WI38 (cell line): ENCODE results near the gene TMEM80.

Experiments used
- H3K4me3 ChIP-seq: 2 replicates; pipeline ENCODE4 v1.5.1; 2011; ENCODE audit warnings: low read depth, mild to moderate bottlenecking, control low read depth, low read length
- CTCF ChIP-seq: IDR thresholded peaks from 2 replicates; pipeline ENCODE4 v1.5.1; 2012; ENCODE audit warnings: low read depth, mild to moderate bottlenecking, control low read depth, low read length

The TMEM80 gene

GRCh38 chr11:665704-666281 is 29.8 kb upstream of the TMEM80 start:
- no peak for TF ChIP-seq CTCF

GRCh38 chr11:673866-674265 is 21.8 kb upstream of the TMEM80 start:
- TF ChIP-seq CTCF: no peak
- no peak overlapping the region for H3K4me3 ChIP-seq

More at GRCh38 chr11:665704-666281, 29.8 kb upstream of the TMEM80 start:
- H3K4me3 ChIP-seq: no peak overlapping the region

- no peak overlapping the region for H3K4me3 ChIP-seq
- TF ChIP-seq CTCF: no peak
Measured at GRCh38 chr11:674406-674805, 21.2 kb upstream of the TMEM80 start.

- H3K4me3 ChIP-seq: no peak overlapping the region
- TF ChIP-seq CTCF: no peak
Measured at GRCh38 chr11:678297-678696, 17.3 kb upstream of the TMEM80 start.

GRCh38 chr11:679271-680207 is 16.1 kb upstream of the TMEM80 start:
- no peak for TF ChIP-seq CTCF

GRCh38 chr11:680476-680875 is 15.1 kb upstream of the TMEM80 start:
- H3K4me3 ChIP-seq: no peak overlapping the region
- no peak for TF ChIP-seq CTCF

More at GRCh38 chr11:679271-680207, 16.1 kb upstream of the TMEM80 start:
- no peak overlapping the region for H3K4me3 ChIP-seq

- TF ChIP-seq CTCF: no peak
- no peak overlapping the region for H3K4me3 ChIP-seq
Measured at GRCh38 chr11:680970-681369, 14.6 kb upstream of the TMEM80 start.
